ENCODE data around the gene DIAPH3.

DNA sequence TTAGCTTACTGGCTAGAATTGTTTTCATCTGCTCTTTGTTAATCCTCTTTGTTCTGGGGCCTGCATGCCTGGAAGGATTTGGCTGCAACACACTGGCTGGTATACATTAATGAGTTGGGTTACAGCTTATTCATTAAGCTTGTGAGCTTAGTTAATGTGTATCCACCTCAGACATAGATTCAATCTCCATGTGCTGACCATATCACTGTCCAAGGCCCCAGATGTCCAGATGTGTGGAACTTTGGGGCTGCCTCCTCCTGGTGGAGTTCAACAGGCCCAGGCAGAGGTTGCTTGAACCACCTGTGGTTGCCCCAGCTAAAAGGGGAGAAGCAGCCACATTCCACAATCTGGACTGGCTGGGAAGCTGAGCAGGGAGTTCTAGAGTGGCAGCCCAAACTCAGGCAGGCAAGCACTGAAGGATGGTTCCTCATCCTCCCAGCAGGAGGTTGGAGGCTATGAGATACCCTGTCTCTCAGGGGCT is 5.4 kb downstream of the DIAPH3 start:
- TF ChIP-seq, protein P1, sequence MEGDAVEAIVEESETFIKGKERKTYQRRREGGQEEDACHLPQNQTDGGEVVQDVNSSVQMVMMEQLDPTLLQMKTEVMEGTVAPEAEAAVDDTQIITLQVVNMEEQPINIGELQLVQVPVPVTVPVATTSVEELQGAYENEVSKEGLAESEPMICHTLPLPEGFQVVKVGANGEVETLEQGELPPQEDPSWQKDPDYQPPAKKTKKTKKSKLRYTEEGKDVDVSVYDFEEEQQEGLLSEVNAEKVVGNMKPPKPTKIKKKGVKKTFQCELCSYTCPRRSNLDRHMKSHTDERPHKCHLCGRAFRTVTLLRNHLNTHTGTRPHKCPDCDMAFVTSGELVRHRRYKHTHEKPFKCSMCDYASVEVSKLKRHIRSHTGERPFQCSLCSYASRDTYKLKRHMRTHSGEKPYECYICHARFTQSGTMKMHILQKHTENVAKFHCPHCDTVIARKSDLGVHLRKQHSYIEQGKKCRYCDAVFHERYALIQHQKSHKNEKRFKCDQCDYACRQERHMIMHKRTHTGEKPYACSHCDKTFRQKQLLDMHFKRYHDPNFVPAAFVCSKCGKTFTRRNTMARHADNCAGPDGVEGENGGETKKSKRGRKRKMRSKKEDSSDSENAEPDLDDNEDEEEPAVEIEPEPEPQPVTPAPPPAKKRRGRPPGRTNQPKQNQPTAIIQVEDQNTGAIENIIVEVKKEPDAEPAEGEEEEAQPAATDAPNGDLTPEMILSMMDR (IDR thresholded peaks at IDR 0.05) = no peak
- TF ChIP-seq ZNF219 (CRISPR knock-in tag; IDR thresholded peaks at IDR 0.05; ENCODE audit: borderline replicate concordance) = no peak
- no peak for TF ChIP-seq FOXJ3 (CRISPR knock-in tag; IDR thresholded peaks at IDR 0.05; ENCODE audit: borderline replicate concordance)
- TF ChIP-seq, protein P2, sequence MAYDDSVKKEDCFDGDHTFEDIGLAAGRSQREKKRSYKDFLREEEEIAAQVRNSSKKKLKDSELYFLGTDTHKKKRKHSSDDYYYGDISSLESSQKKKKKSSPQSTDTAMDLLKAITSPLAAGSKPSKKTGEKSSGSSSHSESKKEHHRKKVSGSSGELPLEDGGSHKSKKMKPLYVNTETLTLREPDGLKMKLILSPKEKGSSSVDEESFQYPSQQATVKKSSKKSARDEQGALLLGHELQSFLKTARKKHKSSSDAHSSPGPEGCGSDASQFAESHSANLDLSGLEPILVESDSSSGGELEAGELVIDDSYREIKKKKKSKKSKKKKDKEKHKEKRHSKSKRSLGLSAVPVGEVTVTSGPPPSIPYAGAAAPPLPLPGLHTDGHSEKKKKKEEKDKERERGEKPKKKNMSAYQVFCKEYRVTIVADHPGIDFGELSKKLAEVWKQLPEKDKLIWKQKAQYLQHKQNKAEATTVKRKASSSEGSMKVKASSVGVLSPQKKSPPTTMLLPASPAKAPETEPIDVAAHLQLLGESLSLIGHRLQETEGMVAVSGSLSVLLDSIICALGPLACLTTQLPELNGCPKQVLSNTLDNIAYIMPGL (CRISPR knock-in tag; IDR thresholded peaks at IDR 0.05) = no peak
- TF ChIP-seq ATF1 (CRISPR knock-in tag; IDR thresholded peaks at IDR 0.05) = no peak
- TF ChIP-seq, protein P3, sequence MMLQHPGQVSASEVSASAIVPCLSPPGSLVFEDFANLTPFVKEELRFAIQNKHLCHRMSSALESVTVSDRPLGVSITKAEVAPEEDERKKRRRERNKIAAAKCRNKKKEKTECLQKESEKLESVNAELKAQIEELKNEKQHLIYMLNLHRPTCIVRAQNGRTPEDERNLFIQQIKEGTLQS (CRISPR knock-in tag; conservative IDR thresholded peaks at IDR 0.05) = no peak

Data from WTC11 (cell line).